Measurements from ENCODE around the gene TSC1.

DNA sequence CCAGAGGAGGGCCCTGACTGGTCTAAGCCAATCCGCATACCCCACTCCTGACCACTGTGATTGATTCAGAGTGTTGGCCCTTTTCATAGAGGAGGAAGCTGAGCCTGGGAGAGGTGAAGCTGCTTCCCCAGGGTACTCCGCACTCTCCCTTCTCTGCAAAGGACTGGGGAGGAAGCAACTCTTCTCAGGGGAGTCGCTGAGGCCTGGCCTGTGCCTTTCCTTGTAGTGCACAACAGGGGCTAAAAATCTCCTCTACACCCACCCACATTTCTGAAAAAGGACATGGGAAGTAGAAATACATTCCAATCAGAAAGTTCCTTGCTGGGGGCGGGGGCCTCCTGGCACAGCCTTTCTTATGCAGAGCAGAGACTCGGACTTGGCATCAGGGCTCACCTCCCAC, 88.5 kb downstream of the TSC1 start:
- TF ChIP-seq, protein P1, sequence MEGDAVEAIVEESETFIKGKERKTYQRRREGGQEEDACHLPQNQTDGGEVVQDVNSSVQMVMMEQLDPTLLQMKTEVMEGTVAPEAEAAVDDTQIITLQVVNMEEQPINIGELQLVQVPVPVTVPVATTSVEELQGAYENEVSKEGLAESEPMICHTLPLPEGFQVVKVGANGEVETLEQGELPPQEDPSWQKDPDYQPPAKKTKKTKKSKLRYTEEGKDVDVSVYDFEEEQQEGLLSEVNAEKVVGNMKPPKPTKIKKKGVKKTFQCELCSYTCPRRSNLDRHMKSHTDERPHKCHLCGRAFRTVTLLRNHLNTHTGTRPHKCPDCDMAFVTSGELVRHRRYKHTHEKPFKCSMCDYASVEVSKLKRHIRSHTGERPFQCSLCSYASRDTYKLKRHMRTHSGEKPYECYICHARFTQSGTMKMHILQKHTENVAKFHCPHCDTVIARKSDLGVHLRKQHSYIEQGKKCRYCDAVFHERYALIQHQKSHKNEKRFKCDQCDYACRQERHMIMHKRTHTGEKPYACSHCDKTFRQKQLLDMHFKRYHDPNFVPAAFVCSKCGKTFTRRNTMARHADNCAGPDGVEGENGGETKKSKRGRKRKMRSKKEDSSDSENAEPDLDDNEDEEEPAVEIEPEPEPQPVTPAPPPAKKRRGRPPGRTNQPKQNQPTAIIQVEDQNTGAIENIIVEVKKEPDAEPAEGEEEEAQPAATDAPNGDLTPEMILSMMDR (IDR thresholded peaks at IDR 0.05; ENCODE audit: extremely low read depth in 1 of 2, insufficient read depth in 1 of 2, low read depth in 1 of 2, low read length in 2 of 2), result no peak
- TF ChIP-seq POLR2AphosphoS5 (IDR thresholded peaks at IDR 0.05; ENCODE audit: insufficient read depth, low read depth, low read length), result no peak
- no peak for TF ChIP-seq POLR2A (IDR thresholded peaks at IDR 0.05; ENCODE audit: low read depth, low read length)
- TF ChIP-seq EZH2 (IDR thresholded peaks at IDR 0.05; ENCODE audit: borderline replicate concordance, low read depth, low read length, severe bottlenecking), result no peak
- TF ChIP-seq FOS (IDR thresholded peaks at IDR 0.05; ENCODE audit: borderline replicate concordance, insufficient read depth, low read length), result no peak
